HG03521 (cell line): Measurements from ENCODE around the gene FANCC.

ENCODE experiments used
- ATAC-seq: cut with Tn5 transposase; IDR thresholded peaks from one replicate; pipeline ENCODE4 v1.9.1; 2021; ENCODE audit warnings: mild to moderate bottlenecking, moderate library complexity; ENCODE audit not compliant: unreplicated experiment

The FANCC gene

GRCh38 chr9:95053611-95054570 is 263.6 kb downstream of the FANCC start:
- no peak for ATAC-seq

DNA sequence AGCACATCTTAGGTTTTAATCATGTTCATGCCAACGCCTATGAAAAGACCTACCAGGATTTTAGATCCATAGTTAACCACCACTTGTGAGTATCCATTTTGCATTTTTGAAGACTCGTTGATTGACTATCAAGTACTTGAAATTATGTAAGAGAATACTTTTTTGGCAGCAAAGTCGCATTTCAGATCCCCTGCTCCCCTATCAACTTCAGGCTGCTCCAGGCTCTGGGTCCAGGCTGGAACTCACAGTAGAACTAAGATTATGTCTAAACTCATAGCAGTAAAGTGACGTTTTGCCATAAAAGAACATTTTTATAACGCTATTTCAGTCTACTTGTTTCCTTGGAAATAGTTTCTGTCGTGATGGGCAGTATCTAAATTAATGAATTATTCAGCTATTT is 267.7 kb downstream of the FANCC start:
- no peak for ATAC-seq
